Stimulated activated CD8-positive, alpha-beta memory T cell treated with anti-CD3 and anti-CD28 coated beads, Interleukin-15, amount 100 ng/mL, for 1 hour (primary cell): Measurements from ENCODE around the gene VTI1A.
"Not testable (repeated sequence)": the region's sequence is repeated elsewhere in the genome, so short reads cannot be mapped to it uniquely, and the experiment has no call there.

Source experiments
- DNase-seq: peaks from one replicate; pipeline ENCODE4 v3.0.0-alpha.2; 2020; ENCODE audit warnings: low read depth

Gene VTI1A

GRCh38 chr10:112588225-112588990 is 141.4 kb downstream of the VTI1A start:
- DNase-seq = no peak

DNA sequence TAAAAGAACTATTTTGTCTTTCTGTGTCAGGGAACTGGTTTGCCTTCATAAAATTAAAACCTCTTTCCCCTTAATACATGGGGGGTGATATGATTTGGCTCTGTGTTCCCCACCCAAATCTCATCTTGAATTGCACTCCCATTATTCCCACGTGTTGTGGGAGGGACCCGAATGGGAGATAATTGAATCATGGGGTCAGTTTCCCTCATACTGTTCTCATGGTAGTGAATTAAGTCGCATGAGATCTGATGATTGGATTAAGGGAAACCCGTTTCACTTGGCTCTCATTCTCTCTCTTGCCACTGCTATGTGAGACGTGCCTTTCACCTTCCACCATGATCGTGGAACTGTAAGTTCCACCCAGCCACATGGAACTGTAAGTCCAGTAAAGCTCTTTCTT is 142.1 kb downstream of the VTI1A start:
- DNase-seq = no peak

DNA sequence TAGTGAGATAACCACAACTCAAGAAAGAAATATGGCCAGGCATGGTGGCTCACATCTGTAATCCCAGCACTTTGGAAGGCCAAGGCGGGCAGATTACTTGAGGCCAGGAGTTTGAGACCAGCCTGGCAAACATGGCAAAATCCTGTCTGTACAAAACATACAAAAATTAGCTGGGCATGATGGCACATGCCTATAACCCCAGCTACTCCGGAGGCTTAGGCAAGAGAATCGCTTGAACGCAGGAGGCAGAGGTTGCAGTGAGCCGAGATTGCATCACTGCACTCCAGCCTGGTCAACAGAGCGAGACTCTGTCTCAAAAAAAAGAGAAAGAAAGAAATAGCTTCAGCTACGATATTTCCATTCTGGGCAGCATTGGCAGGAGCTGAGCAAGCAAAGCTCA is 143.8 kb downstream of the VTI1A start:
- not testable (repeated sequence) for DNase-seq

- DNase-seq = no peak
Measured at GRCh38 chr10:112593023-112593422, 146.0 kb downstream of the VTI1A start.

DNA sequence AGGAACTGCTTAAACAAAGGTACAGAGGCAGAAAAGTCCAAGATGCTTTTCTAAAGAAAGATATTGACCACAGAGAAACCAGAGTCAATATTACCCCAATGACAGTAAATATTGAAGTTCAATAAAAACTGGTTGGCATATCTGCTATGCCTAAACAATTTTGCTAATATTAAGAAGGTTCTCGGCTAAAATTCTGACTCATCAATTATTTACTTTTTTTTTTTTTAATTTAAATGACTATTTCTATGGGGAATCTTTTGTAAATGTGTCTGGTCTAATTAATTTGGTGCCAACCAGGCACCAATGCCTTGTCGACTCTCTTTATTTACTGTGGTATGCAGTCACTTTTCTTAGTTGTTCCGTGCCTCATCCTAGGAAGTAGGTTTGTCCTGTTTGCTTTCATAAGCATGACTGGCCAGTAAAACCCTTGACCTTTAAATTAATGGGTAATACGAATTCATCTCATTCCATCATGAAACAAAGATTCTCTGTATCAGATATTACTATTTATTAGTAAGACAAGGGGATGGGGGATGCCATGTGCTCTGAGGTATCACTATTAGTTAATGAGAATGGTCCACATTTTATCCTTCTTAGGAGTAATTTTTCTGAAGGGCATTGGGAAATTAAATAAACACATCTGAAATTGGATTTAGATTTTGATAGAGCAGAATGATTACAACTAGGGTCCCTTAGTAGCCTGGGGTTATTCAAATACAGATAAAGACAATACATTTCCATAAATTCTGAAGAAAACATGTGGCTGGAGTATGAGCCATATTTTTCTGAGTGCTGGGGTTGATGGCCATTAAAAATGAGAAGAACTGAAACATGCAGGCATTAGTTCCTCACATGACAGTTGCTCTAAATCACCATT is 154.4 kb downstream of the VTI1A start:
- no peak for DNase-seq

- no peak for DNase-seq
Measured at GRCh38 chr10:112603062-112603461, 156.0 kb downstream of the VTI1A start.

GRCh38 chr10:112605063-112605462 is 158.0 kb downstream of the VTI1A start:
- no peak for DNase-seq

- no peak for DNase-seq
Measured at GRCh38 chr10:112607506-112607905, 160.5 kb downstream of the VTI1A start.

GRCh38 chr10:112613620-112614019 is 166.6 kb downstream of the VTI1A start:
- no peak for DNase-seq

GRCh38 chr10:112614072-112614471 is 167.1 kb downstream of the VTI1A start:
- DNase-seq = no peak

GRCh38 chr10:112614586-112614985 is 167.6 kb downstream of the VTI1A start:
- DNase-seq = no peak

GRCh38 chr10:112615269-112615668 is 168.3 kb downstream of the VTI1A start:
- DNase-seq = no peak

DNA sequence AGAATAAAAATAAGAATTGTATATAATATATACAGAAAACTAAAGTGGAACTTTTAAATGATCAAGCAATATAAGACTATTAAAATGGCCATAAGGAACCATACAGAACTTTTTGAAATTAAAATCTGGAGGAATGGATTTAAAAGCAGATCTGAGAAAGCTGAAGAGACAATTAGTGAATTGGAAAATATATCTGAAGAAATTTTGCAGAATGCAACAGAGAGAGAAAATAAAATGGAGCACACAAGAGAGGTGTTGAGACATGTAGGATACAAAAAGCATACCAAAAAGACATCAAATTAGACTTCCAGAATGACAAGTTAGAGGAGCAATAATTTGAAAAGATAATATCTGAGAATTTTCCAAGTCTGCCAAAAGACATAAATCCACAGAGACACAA is 169.6 kb downstream of the VTI1A start:
- DNase-seq = no peak

- no peak for DNase-seq
Measured at GRCh38 chr10:112618814-112619213, 171.8 kb downstream of the VTI1A start.

GRCh38 chr10:112619556-112619955 is 172.5 kb downstream of the VTI1A start:
- DNase-seq = no peak

GRCh38 chr10:112622786-112623185 is 175.8 kb downstream of the VTI1A start:
- no peak for DNase-seq

DNA sequence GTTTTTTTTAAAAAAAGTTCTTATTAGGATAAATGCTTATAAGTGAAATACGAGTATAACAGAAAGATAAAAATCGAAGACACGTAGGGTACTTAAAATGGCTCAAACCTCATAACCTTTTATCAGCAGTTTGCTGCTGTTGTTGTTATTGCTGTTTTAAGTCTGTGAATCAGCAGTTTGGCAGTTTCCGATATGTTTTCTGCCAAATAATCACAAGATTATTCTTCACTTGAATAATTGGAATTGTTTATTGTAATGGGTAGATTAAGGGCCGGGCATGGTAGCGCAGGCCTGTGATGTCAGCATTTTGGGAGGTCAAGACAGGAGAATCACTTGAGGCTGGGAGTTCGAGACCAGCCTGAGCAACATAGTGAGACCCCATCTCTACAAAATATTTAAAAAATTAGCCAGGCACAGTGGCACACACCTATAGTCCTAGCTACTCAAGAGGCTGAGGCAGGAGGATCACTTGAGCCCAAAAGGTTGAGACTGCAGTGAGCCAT is 177.6 kb downstream of the VTI1A start:
- no peak for DNase-seq

DNA sequence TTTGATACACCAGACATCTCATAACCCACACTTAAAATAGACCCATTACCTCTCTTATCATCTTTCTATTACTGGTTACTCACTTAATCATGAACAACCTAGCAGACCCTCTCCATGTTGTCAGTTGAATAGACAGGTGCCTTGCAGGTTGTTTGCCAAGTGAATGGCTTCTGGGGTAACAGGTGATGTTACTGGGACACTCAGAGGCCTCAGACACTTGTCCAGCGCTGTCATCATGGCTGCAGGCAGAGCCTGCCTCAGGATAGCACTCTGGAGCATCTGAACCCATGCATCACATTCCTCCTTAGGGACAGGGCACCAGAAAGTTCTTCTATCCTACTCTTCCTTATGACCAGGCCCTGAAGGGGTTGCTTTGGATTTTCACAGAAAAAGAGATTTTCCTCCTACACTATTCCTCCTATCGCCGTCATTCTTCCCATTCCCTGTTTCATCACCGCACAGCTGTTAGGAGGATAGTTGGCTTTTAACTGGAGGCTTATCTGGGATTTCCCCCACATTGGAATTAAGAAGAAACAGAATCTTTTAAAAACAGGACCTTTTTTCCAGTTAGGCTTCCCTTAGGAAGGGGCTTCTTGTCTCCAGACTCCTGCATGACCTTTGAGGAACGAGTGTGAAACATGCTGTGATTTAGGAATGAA is 182.1 kb downstream of the VTI1A start:
- DNase-seq = no peak

DNA sequence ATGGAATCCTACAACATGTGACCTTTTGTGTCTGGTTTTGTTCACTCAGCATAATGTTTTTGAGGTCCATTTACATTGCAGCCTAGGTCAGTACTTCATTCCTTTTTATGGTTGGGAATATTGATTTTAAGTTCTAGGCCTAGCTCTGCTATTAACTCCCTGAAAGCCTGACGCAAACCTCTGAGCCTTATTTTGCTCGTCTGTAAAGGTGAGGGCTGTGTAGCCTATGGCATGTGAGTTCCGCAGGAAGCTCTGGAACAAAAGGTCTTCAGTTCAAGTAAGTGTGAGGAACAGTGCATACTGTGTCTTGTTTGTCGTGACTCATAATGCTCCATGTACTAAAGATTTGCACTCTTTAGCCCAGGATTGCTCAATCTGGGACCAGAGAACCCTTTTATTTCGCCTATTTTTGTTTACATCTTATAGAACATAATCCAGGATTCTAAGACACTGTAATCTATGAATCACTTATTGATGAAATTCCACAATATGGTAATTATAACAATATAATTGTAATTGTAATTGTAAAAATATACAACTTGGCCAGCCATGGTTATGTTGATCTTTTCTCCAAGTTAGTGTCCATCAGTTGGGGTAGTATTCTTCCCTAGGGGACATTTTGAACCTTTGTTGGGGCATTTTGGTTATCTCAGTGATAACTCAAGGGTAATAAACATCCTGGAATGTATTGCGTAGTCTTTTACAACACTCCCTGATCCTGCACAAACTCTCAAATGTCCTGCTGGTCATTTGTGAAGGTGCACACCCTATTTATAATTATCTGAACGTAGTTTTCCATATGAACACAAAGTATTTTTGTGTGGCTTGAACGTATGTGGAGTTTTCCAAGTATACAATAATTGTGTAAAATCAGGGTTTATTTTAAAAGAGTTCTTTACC is 184.7 kb downstream of the VTI1A start:
- DNase-seq = no peak

- no peak for DNase-seq
Measured at GRCh38 chr10:112634096-112634830, 187.2 kb downstream of the VTI1A start.

DNA sequence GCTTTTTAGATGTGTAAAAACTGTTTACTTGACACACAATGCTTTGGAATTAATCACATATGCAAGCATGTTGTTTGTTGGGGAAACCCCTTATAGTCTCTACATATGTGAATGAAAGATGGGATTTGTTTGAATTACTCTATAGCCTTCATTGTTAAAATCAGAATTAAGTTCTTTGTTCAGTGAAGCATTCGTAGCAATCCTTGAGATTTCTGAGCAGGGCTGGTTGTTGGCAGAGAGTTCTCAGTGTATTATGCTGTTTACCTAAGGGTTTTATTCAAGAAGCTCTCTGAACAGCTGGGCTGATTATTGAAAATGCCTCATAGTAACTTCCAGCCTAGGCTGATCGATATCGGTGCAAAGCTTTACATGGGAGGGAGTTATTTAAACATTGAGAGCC is 190.9 kb downstream of the VTI1A start:
- no peak for DNase-seq
